H1 (cell line): Measurements from ENCODE around the gene TGFA. TPM values are rescaled to one million over a fixed set of nuclear protein-coding genes. Genes with fewer than 3 reads are reported as not detected.

Experiments
- HDAC2 ChIP-seq, 2 experiments: fragments of 300-600 bp in 1 of 2; sonication (generic) in 1 of 2; IDR thresholded peaks; 2 replicates each; pipeline ENCODE4 v1.6.1; 2011 to 2012; ENCODE audit warnings: low read depth in 2 of 2, low read length in 2 of 2, mild to moderate bottlenecking in 2 of 2, moderate library complexity in 2 of 2, borderline replicate concordance in 1 of 2, inconsistent platforms in 1 of 2
- JUND ChIP-seq: IDR thresholded peaks from 2 replicates; pipeline ENCODE4 v1.6.1; 2011; ENCODE audit warnings: mild to moderate bottlenecking, improper control_type of control experiment, low read length
- KDM5A ChIP-seq: fragments of 200-600 bp; IDR thresholded peaks from 2 replicates; pipeline ENCODE4 v1.7.1; 2012; ENCODE audit warnings: mild to moderate bottlenecking, low read length, inconsistent platforms, mixed read lengths
- SIX5 ChIP-seq: IDR thresholded peaks from 2 replicates; pipeline ENCODE4 v1.6.1; 2011; ENCODE audit warnings: mild to moderate bottlenecking, low read depth, low read length
- TAF7 ChIP-seq: optimal IDR thresholded peaks from 2 replicates; pipeline ENCODE3; 2011; ENCODE audit warnings: low read depth, mild to moderate bottlenecking, inconsistent platforms, low read length, moderate library complexity, borderline replicate concordance
- polyA plus RNA-seq, 7 experiments: library from polyadenylated mRNA; depleted of rRNA in 3 of 7; stranded (reverse) in 5 of 7; unstranded in 2 of 7; fragments of >200 nt in 5 of 7; fragments of 200-250 nt in 2 of 7; gene quantifications; 1 replicate in 5 of 7; 2 replicates in 1 of 7; 4 replicates in 1 of 7; pipeline versions ENCODE4 v1.2.1 to v1.2.3, GENCODE V29; 2011 to 2013; ENCODE audit warnings: missing spikeins in 2 of 7, mixed read lengths in 2 of 7
- total RNA-seq: library from RNA; stranded (reverse); fragmentation: NEBNext Ultra II Directional; extraction: Animal tissue kit (Norgen Biotek cat#: 25700); gene quantifications from 2 replicates; pipeline ENCODE4 v1.2.1, GENCODE V29; 2021
- TF ChIP-seq, protein P1 (sequence below): IDR thresholded peaks from 2 replicates; pipeline ENCODE4 v1.6.1; 2012; ENCODE audit warnings: inconsistent platforms

TGFA gene
- total and polyA plus RNA-seq, 2 of the 8 experiments (the other 6 are each of a cell fraction or from before 2014, with no cell fraction given) = 1.8 to 3.7 TPM

DNA sequence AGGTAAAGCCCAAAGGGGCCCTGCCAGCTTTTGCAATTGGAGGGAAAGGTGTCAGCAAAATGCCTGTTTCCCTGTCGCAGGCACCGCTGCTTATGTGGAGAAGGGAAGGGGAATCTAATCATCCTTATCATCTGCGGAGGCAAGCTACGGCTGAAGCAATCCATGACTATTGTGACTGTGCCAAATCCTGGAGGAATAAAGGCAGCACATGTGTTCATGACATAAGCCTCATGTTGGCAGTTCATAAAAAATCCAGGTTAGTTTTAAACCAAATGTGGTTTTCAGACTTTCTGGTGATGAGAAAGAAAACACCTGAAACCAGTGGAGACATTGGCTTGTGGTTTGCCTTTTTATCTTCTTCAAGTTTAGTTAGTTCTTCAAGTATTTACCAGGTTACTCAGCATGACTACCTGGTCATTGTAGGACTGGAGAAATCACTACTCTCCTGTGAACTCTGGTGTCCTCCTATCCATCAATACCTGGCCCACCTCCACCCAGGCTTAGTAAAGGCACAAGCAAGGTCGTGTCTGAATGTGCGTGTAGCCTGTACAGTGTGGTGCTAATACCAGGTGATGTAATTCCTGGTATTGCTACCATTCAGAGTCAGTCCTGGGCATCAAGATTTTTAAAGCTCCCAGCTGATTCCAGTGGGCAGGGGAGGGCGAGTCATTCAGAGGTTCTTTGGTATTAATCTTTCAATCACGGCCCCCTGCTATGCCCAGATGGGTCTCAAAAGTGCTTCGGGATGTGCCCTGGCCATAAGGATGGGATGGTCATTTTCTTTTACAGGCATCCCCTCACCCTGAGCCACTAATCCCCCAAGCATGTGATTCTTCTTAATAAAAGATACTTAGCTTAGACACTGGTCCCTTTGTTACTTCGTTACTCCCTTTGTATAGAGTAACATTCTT is 96.8 kb downstream of the TGFA start (continued):
- TF ChIP-seq HDAC2 (IDR thresholded peaks at IDR 0.05; ENCODE audit: borderline replicate concordance in 1 of 2, low read depth in 2 of 2, low read length in 2 of 2) (no peak), TAF7 (no peak), SIX5 (no peak), JUND (no peak), KDM5A (no peak)
- TF ChIP-seq, protein P1, sequence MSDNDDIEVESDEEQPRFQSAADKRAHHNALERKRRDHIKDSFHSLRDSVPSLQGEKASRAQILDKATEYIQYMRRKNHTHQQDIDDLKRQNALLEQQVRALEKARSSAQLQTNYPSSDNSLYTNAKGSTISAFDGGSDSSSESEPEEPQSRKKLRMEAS = no peak
